HepG2 (cell line): Measurements from ENCODE around the gene ARL2. TPM values are rescaled to one million over a fixed set of nuclear protein-coding genes. Genes with fewer than 3 reads are reported as not detected.

ENCODE experiments used
- BHLHE40 ChIP-seq: IDR thresholded peaks from 2 replicates; pipeline ENCODE4 v1.6.1; 2011; ENCODE audit warnings: low read length, improper control_type of control experiment
- CENPT ChIP-seq: sonication (generic); formaldehyde crosslinking; IDR thresholded peaks from 2 replicates; pipeline ENCODE4 v1.8.0; 2022; ENCODE audit warnings: low read depth, mild to moderate bottlenecking, moderate library complexity, missing genetic modification reagents
- E2F2 ChIP-seq: sonication (generic); formaldehyde crosslinking; IDR thresholded peaks from 2 replicates; pipeline ENCODE4 v1.4.0; 2020; ENCODE audit warnings: missing genetic modification reagents, borderline replicate concordance
- GABPA ChIP-seq, 2 experiments: IDR thresholded peaks; 2 replicates each; pipeline ENCODE4 v1.6.1; 2011 to 2016; ENCODE audit warnings: low read depth in 2 of 2, low read length in 1 of 2, missing biosample characterization in 1 of 2, missing genetic modification characterization in 1 of 2
- JUNB ChIP-seq: sonication (generic); formaldehyde crosslinking; IDR thresholded peaks from 2 replicates; pipeline ENCODE4 v1.8.0; 2022; ENCODE audit warnings: missing genetic modification reagents, mild to moderate bottlenecking, borderline replicate concordance
- SPEN ChIP-seq: sonication (generic); formaldehyde crosslinking; IDR thresholded peaks from 2 replicates; pipeline ENCODE4 v1.5.1; 2020; ENCODE audit warnings: low read depth, mild to moderate bottlenecking, missing genetic modification reagents
- THAP9 ChIP-seq: sonication (generic); formaldehyde crosslinking; IDR thresholded peaks from 2 replicates; pipeline ENCODE4; 2020; ENCODE audit warnings: missing genetic modification reagents, mild to moderate bottlenecking, borderline replicate concordance
- ZBTB10 ChIP-seq: sonication (generic); formaldehyde crosslinking; IDR thresholded peaks from 2 replicates; pipeline ENCODE4 v1.4.0; 2020; ENCODE audit warnings: missing genetic modification reagents, borderline replicate concordance
- ZBTB42 ChIP-seq: sonication (generic); formaldehyde crosslinking; IDR thresholded peaks from 2 replicates; pipeline ENCODE4 v1.5.0; 2020; ENCODE audit warnings: mild to moderate bottlenecking, missing genetic modification reagents
- ZBTB7A ChIP-seq: sonication (generic); formaldehyde crosslinking; IDR thresholded peaks from 2 replicates; pipeline ENCODE4 v1.8.0; 2022; ENCODE audit warnings: mild to moderate bottlenecking, missing genetic modification reagents
- ZBTB7B ChIP-seq: sonication (generic); formaldehyde crosslinking; IDR thresholded peaks from 2 replicates; pipeline ENCODE4 v1.4.0; 2020; ENCODE audit warnings: missing genetic modification reagents
- ZKSCAN1 ChIP-seq: fragments of 150-350 bp; IDR thresholded peaks from 2 replicates; pipeline ENCODE4 v1.6.1; 2014; ENCODE audit warnings: low read length
- ZNF10 ChIP-seq: sonication (generic); formaldehyde crosslinking; IDR thresholded peaks from 2 replicates; pipeline ENCODE4 v1.4.0; 2020; ENCODE audit warnings: mild to moderate bottlenecking, low read depth, missing genetic modification reagents, borderline replicate concordance
- ZNF333 ChIP-seq: sonication (generic); formaldehyde crosslinking; IDR thresholded peaks from 2 replicates; pipeline ENCODE4 v1.4.0; 2020; ENCODE audit warnings: mild to moderate bottlenecking, missing genetic modification reagents, borderline replicate concordance
- ZNF34 ChIP-seq: sonication (generic); formaldehyde crosslinking; IDR thresholded peaks from 2 replicates; pipeline ENCODE4 v1.4.0; 2020; ENCODE audit warnings: mild to moderate bottlenecking, missing genetic modification reagents, borderline replicate concordance
- ZNF556 ChIP-seq: sonication (generic); formaldehyde crosslinking; IDR thresholded peaks from 2 replicates; pipeline ENCODE4 v1.4.0; 2020; ENCODE audit warnings: mild to moderate bottlenecking, missing genetic modification reagents, borderline replicate concordance
- ZNF710 ChIP-seq: sonication (generic); formaldehyde crosslinking; IDR thresholded peaks from 2 replicates; pipeline ENCODE4 v1.5.0; 2020; ENCODE audit warnings: mild to moderate bottlenecking, missing genetic modification reagents, borderline replicate concordance
- ZNF883 ChIP-seq: sonication (generic); formaldehyde crosslinking; IDR thresholded peaks from 2 replicates; pipeline ENCODE4 v1.5.1; 2020; ENCODE audit warnings: mild to moderate bottlenecking, missing genetic modification reagents; ENCODE audit errors: not compliant biosample characterization
- polyA plus RNA-seq, 8 experiments: library from polyadenylated mRNA; depleted of rRNA in 3 of 8; stranded (reverse) in 7 of 8; unstranded in 1 of 8; fragments of >200 nt; fragmentation: Illumina TruSeq in 4 of 8; extraction: Trizol in 4 of 8; gene quantifications; 2 replicates each; pipeline versions ENCODE4 v1.2.1 to v1.2.3, GENCODE V29; 2011 to 2016; ENCODE audit warnings: low read depth in 4 of 8, missing spikeins in 1 of 8, mixed read lengths in 1 of 8; ENCODE audit not compliant: insufficient read depth in 1 of 8
- total RNA-seq, 5 experiments: library from RNA; depleted of rRNA; stranded (reverse); fragments of >200 nt; fragmentation: Illumina TruSeq; extraction: Trizol; gene quantifications; 2 replicates each; pipeline ENCODE4 v1.2.3, GENCODE V29; 2016; ENCODE audit warnings: low read depth in 1 of 5

The ARL2 gene
- total and polyA plus RNA-seq, 2 of the 13 experiments (the other 11 are each of a cell fraction or from before 2014, with no cell fraction given): 82.9 to 84.4 TPM

GRCh38 chr11:65027213-65028067, 13.5 kb downstream of the ARL2 start, which contains the start of gene SNX15 (continued):
- TF ChIP-seq JUNB (CRISPR knock-in tag) (no peak), ZBTB10 (CRISPR knock-in tag) (no peak), ZNF556 (CRISPR knock-in tag) (peak; percentile 79; the same call in 1 of the 2 replicates), ZBTB42 (CRISPR knock-in tag) (no peak), ZNF333 (CRISPR knock-in tag) (0 out of 2 replicates have a peak, but pooled peaks have one; percentile 53), SPEN (CRISPR knock-in tag) (peak; percentile 78), E2F2 (0 out of 2 replicates have a peak, but pooled peaks have one; percentile 49), ZBTB7A (CRISPR knock-in tag) (no peak), BHLHE40 (no peak), ZBTB7B (CRISPR knock-in tag) (peak; percentile 27; the same call in 1 of the 2 replicates), ZNF710 (CRISPR knock-in tag) (peak; percentile 66; the same call in 1 of the 2 replicates), GABPA (IDR thresholded peaks at IDR 0.05; ENCODE audit: low read depth, low read length) (no peak), GABPA (CRISPR knock-in tag; IDR thresholded peaks at IDR 0.05; ENCODE audit: low read depth) (peak; percentile 61; the same call in 1 of the 2 replicates), ZNF34 (CRISPR knock-in tag) (no peak), ZNF883 (peak; percentile 77), THAP9 (CRISPR knock-in tag) (peak; percentile 85; the same call in 1 of the 2 replicates), CENPT (CRISPR knock-in tag) (no peak), ZKSCAN1 (no peak; the same call in 1 of the 2 replicates), ZNF10 (CRISPR knock-in tag) (no peak)
